ENCODE results near the gene OFD1.

DNA sequence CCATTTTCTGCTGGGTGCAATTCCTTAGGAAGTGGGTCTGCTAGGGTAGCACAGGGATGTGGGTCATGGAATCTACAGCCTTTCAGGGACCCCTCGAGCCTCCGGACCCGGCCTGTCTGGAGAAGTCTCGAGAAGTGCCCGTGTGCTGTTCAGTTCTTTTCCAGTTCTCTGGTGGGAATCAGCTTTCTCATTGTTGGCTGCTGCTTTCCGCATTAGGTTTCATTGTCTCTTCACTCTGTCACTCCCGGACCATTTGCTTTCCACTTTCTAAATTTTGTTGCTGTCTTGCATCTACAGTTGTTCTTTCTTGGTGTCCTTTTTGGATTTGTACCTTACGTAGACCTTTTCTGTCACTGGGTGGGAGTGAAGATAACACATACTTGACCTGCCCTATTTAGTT is 39.6 kb upstream of the OFD1 start:
- TF ChIP-seq POLR2A (IDR thresholded peaks at IDR 0.05; ENCODE audit: control extremely low read depth in 1 of 2, low read depth in 2 of 2, low read length in 2 of 2) (no peak), CBX5 (IDR thresholded peaks at IDR 0.05; ENCODE audit: low read depth, low read length) (no peak), SIN3A (conservative IDR thresholded peaks at IDR 0.05 in 1 of 2, IDR thresholded peaks at IDR 0.05 in 1 of 2; ENCODE audit: low read depth in 1 of 2, low read length in 2 of 2) (no peak), YY1 (IDR thresholded peaks at IDR 0.05; ENCODE audit: low read depth, low read length) (no peak), CREB1 (IDR thresholded peaks at IDR 0.05) (no peak), EZH2 (IDR thresholded peaks at IDR 0.05; ENCODE audit: low read depth, low read length, severe bottlenecking) (no peak), SP1 (IDR thresholded peaks at IDR 0.05; ENCODE audit: low read depth, low read length) (no peak), NANOG (IDR thresholded peaks at IDR 0.05; ENCODE audit: insufficient read depth, low read depth, low read length, poor library complexity, severe bottlenecking) (no peak), SIX5 (IDR thresholded peaks at IDR 0.05; ENCODE audit: low read depth, low read length) (no peak), POLR2AphosphoS5 (IDR thresholded peaks at IDR 0.05; ENCODE audit: low read depth, low read length) (no peak)
- TF ChIP-seq, protein P1, sequence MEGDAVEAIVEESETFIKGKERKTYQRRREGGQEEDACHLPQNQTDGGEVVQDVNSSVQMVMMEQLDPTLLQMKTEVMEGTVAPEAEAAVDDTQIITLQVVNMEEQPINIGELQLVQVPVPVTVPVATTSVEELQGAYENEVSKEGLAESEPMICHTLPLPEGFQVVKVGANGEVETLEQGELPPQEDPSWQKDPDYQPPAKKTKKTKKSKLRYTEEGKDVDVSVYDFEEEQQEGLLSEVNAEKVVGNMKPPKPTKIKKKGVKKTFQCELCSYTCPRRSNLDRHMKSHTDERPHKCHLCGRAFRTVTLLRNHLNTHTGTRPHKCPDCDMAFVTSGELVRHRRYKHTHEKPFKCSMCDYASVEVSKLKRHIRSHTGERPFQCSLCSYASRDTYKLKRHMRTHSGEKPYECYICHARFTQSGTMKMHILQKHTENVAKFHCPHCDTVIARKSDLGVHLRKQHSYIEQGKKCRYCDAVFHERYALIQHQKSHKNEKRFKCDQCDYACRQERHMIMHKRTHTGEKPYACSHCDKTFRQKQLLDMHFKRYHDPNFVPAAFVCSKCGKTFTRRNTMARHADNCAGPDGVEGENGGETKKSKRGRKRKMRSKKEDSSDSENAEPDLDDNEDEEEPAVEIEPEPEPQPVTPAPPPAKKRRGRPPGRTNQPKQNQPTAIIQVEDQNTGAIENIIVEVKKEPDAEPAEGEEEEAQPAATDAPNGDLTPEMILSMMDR (IDR thresholded peaks at IDR 0.05; ENCODE audit: control extremely low read depth in 1 of 3, insufficient read depth in 1 of 3, low read depth in 1 of 3, low read length in 3 of 3) = no peak

Measured in H1 (cell line).